ENCODE data around the gene PDE4D.

PDE4D gene

GRCh38 chr5:59655693-59656309 is 237.7 kb downstream of the PDE4D start:
- DNase-seq (ENCODE audit: low spot score): no peak

- DNase-seq (ENCODE audit: low spot score): no peak
These were observed 238.8 kb downstream of the PDE4D start for GRCh38 chr5:59654691-59655090.

- no peak for DNase-seq (ENCODE audit: low spot score)
These were observed 241.1 kb downstream of the PDE4D start for GRCh38 chr5:59652449-59652848.

GRCh38 chr5:59648949-59649921 is 244.3 kb downstream of the PDE4D start:
- no peak for DNase-seq (ENCODE audit: low spot score)

DNA sequence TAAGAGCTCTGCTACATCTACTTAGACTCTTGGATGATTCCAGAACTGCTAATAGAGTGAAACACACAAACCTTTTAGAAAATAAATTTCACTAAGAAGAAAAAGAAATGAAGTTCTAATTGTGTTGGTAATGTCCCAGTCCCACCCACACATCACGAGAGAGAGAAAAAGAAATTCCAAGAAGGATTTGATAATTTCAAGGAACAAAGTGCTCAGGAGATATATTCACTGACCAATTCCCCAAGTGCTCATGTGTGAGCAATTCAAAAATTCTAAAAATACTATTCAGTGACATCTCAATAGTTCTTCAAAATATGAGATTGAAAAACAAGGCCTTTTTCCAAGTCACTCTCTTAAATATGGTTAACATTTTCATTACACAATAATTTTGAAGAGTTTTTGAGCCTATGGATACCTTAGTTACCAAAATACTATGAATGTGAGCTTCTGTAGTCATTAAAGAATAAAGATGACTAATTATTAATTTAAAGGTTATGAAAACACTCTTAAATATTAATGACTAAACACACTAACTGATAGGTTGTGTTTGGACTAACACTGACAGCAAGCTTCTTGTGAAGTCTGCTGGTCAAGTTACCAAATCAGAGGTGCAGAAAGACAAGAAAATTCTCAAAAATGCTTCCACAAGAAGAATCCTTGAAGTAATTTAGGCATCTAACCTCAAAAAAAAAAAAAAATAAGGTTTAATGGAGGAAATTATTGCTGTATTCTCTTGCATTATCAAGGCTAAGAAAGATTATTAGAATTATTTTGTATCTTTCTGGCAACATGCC is 245.3 kb downstream of the PDE4D start:
- no peak for DNase-seq (ENCODE audit: low spot score)

DNA sequence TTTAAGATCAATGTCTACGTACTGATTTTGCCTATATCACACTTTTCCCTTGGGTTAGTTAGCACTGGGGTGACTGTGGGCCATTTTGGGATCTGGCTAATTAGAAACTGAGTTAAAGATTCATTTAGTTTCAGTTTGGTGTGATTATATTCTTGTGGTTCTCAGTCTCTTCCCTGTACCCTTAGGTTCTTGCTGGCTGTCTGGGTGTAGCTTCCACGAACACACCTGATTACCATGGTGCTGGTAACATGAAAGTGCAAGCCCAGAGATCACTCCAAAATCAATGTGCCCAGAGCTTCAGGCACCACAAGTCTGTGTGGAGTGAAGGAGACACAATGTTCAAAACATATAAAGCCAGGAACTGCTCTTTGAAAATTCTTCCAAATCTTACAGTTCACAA is 248.1 kb downstream of the PDE4D start:
- no peak for DNase-seq (ENCODE audit: low spot score)

- no peak for DNase-seq (ENCODE audit: low spot score)
These were observed 253.1 kb downstream of the PDE4D start for GRCh38 chr5:59640411-59640810.

GRCh38 chr5:59637884-59638580 is 255.5 kb downstream of the PDE4D start:
- no peak for DNase-seq (ENCODE audit: low spot score)

- no peak for DNase-seq (ENCODE audit: low spot score)
These were observed 264.0 kb downstream of the PDE4D start for GRCh38 chr5:59629561-59629960.

- DNase-seq (ENCODE audit: low spot score): no peak
These were observed 265.3 kb downstream of the PDE4D start for GRCh38 chr5:59628062-59628828.

GRCh38 chr5:59624898-59625297 is 268.6 kb downstream of the PDE4D start:
- no peak for DNase-seq (ENCODE audit: low spot score)

DNA sequence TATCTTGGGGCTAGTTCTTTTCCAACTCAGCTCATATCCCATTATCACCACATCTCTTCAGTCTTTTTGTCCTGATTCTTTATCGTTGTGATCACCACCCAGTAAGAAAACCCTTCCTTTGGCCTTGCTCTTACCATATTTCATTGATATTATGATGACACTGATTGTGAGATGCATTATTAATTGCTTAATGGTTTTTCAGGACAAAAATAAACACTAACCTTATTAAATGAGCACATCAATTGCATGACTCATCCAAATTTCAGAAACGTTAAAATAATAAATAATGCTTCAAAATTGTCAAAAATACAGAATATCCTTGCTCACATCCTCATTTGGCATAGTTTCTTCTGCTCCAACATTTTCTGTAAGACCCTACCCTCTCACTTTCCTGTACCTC is 270.7 kb downstream of the PDE4D start:
- DNase-seq (ENCODE audit: low spot score): no peak

DNA sequence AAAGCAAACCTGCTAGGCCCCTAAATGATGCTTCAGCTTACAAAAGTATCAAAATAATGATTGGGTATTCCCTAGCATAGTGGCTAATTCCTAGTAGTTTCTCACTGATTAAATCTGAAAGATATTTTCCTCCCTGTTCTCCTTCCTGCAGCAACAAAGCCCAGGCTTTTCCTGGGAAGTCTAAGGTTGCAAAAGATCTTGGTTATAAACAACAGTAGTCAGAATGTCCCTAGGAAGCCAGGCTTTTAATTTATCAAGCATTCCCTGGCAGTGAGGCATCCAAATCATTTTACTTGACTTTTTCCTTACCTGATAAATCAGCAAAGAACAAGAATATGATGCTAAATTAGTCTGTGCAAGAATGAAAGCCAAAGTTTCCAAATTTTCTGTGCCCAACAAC is 272.0 kb downstream of the PDE4D start:
- DNase-seq (ENCODE audit: low spot score): no peak

DNA sequence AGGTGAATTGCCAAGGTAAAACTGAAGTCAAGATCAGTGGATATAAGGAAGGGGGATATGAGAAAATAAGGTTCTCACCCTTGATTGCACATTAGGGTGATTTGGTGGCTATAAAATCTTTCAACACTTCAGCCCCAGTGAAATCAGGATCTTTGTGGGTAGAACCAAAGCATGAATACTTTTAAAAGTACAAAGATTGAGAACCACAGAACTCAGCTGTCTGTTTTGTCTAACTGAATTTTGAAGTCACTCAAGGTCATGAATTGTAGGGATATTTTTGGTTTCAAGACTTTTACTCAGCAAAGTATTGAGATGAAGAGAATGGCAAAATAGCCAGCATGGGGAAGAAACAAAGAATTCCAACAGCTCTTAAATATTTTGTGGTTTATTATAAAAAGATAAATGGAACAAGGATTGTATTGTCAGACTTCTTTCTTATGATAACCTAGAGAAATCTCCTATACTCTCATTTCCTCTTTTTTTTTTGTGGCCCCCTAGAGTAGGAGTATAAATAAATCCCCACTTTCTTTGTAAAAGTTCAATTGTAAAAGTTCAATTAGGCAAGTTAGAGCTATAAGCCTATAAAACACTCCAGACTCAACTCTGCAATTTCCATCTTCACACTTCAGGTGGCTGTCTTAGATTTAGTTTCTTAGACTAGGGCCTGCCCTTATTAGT is 272.9 kb downstream of the PDE4D start:
- DNase-seq (ENCODE audit: low spot score): no peak

DNA sequence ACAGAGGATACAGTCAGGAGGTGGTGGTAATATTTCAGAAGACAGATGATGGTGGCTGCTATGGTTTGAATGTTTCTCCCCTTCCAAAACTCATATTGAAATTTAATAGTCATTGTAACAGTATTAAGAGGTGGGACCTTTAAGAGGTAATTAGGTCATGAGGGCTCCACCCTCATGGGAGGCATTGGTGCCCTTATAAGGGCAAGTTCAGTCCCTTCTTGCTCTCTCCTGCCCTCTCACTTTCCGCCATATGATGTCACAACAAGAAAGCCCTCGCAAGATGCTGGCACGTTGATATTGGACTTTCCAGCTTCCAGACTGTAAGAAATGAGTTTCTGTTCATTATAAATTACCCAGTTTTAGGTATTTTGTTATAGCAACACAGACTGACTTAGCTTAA is 274.9 kb downstream of the PDE4D start:
- DNase-seq (ENCODE audit: low spot score): no peak

DNA sequence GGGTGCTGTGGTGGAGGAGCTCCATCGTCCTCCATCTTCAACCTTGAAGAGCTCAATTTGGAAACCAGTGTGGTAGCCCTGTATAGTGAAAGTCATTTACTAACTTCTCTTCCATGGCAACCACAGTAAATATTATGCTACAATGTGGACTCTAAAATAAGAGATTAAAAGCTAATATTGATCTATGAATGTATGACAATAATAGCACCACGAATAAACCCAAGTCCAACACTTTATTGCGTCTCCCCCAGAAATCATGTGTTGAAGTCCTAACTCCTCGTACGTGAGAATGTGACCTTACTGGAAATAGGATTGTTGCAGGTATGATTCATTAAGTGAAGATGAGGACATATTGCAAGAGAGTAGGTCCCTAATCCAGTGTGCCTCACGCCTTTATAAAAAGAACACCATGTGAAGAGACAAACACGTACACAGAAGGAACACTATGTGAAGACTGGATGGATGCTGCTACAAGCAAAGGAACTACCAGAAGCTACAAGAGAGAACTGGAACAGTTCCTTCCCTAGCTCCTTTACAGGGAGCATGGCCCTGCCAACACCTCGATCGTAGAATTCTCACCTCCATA is 276.2 kb downstream of the PDE4D start:
- DNase-seq (ENCODE audit: low spot score): no peak

GRCh38 chr5:59616413-59616812 is 277.1 kb downstream of the PDE4D start:
- no peak for DNase-seq (ENCODE audit: low spot score)

GRCh38 chr5:59615272-59615671 is 278.3 kb downstream of the PDE4D start:
- no peak for DNase-seq (ENCODE audit: low spot score)

DNA sequence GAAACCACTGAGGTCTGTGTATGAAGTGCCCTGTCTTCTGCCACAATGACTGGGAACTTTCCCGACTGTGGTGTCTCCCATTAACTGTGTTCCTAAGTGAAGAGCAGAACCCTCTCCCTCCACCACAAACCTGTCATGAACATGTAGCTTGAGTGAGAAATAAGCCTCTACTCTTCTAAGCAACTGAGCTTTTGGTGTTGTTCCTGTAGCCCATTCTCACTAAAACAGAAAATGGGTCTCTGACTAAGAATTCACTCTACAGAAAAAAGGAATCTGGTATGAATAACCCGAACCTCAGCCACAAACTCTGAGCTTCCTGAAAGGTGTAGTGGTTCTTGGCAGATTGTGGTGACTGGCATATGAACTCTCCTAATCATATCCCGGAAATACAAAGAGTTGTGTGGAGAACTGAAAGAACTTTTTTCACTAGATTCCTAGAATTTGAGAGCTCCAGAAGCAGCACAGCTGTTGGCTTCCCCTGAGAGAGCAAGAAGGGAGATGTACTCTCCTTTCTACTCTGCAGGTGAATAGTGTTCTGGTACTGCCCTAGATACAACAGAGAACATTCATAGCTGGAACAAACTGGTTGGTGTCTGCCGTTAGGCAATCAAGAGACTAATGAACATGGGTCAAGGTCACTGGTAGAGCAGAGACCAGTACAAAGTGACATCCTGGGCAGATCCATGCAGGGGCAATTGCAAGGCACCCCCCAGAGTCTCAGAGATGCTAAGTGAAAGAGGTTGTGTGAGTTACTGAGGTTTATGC is 283.8 kb downstream of the PDE4D start:
- no peak for DNase-seq (ENCODE audit: low spot score)

GRCh38 chr5:59608745-59609144 is 284.8 kb downstream of the PDE4D start:
- no peak for DNase-seq (ENCODE audit: low spot score)
